Thyroid gland (tissue), 4 donors: Measurements from ENCODE around the gene LRIT1.

ENCODE experiments used
- CTCF ChIP-seq, 6 experiments: fragments of 200-600 bp in 3 of 6; fragments of 450-650 bp in 3 of 6; sonication (generic) in 3 of 6; IDR thresholded peaks; one replicate each; pipeline ENCODE4 v1.5.1; 2016 to 2019; ENCODE audit warnings: antibody characterized with exemption in 6 of 6, mild to moderate bottlenecking in 2 of 6, inconsistent platforms in 1 of 6, moderate library complexity in 1 of 6
- POLR2A ChIP-seq, 2 donors: fragments of 450-650 bp; IDR thresholded peaks; one replicate each; pipeline ENCODE4 v1.6.1; 2017; ENCODE audit warnings: antibody characterized with exemption in 2 of 2, mild to moderate bottlenecking in 2 of 2, moderate library complexity in 1 of 2

- TF ChIP-seq CTCF (IDR thresholded peaks at IDR 0.05) = no peak
- TF ChIP-seq POLR2A (IDR thresholded peaks at IDR 0.05) = no peak
These were observed 20.0 kb upstream of the LRIT1 start for GRCh38 chr10:84261236-84261915.
